Type B pancreatic cell (in vitro differentiated cells): ENCODE data around the gene NPAS3. TPM values are rescaled to one million over a fixed set of nuclear protein-coding genes. Genes with fewer than 3 reads are reported as not detected.

ENCODE experiments used
- DNase-seq: peaks from one replicate; pipeline ENCODE4 v3.0.0; 2021; ENCODE audit warnings: mixed read lengths; ENCODE audit not compliant: unreplicated experiment; ENCODE audit errors: extremely low spot score
- H3K27ac Mint-ChIP-seq: 2 replicates; pipeline ENCODE4 v1.8.0; 2021; ENCODE audit warnings: mild to moderate bottlenecking, mixed read lengths
- H3K27me3 Mint-ChIP-seq: 2 replicates; pipeline ENCODE4 v1.8.0; 2021; ENCODE audit warnings: mixed read lengths
- H3K36me3 Mint-ChIP-seq: 2 replicates; pipeline ENCODE4 v1.8.0; 2021; ENCODE audit warnings: mixed read lengths
- H3K4me1 Mint-ChIP-seq: one replicate; pipeline ENCODE4 v1.8.0; 2021; ENCODE audit warnings: mixed read lengths; ENCODE audit not compliant: unreplicated experiment
- H3K4me3 Mint-ChIP-seq: 2 replicates; pipeline ENCODE4 v1.8.0; 2021; ENCODE audit warnings: mild to moderate bottlenecking, mixed read lengths
- H3K9me3 Mint-ChIP-seq: 2 replicates; pipeline ENCODE4 v1.8.0; 2021; ENCODE audit warnings: mixed read lengths
- CTCF ChIP-seq: fragments of 200-600 bp; sonication (generic); conservative IDR thresholded peaks from 2 replicates; pipeline ENCODE4 v1.5.0; 2021; ENCODE audit warnings: antibody characterized with exemption, mild to moderate bottlenecking
- total RNA-seq: library from RNA; stranded (reverse); gene quantifications from 2 replicates; pipeline ENCODE4 v1.2.1, GENCODE V29; 2021; ENCODE audit warnings: low replicate concordance

Gene NPAS3
- total RNA-seq, 1 donor from 2014 or later: 8.7 TPM

- Mint-ChIP-seq H3K27me3 (no peaks in the 10 kb centered on the region), H3K4me1 (peaks cover 4% of the 10 kb centered on the region), H3K36me3 (no peaks in the 10 kb centered on the region), H3K4me3 (no peak overlapping the region), H3K9me3 (no peaks in the 10 kb centered on the region), H3K27ac (no peak overlapping the region)
- DNase-seq: no peak
- TF ChIP-seq CTCF: no peak
Measured at GRCh38 chr14:33030386-33030785, 91.7 kb downstream of the NPAS3 start.

GRCh38 chr14:33035416-33036194, 96.9 kb downstream of the NPAS3 start:
- Mint-ChIP-seq H3K36me3 (no peaks in the 10 kb centered on the region), H3K27me3 (no peaks in the 10 kb centered on the region), H3K4me3 (no peak overlapping the region), H3K27ac (no peak overlapping the region), H3K9me3 (no peaks in the 10 kb centered on the region), H3K4me1 (peaks cover 16% of the 10 kb centered on the region)
- DNase-seq: no peak
- no peak for TF ChIP-seq CTCF

- no peak overlapping the region for H3K4me3 Mint-ChIP-seq
- no peak for TF ChIP-seq CTCF
- H3K27me3 Mint-ChIP-seq: no peaks in the 10 kb centered on the region
- H3K27ac Mint-ChIP-seq: no peak overlapping the region
- peaks cover 16% of the 10 kb centered on the region for H3K4me1 Mint-ChIP-seq
- no peaks in the 10 kb centered on the region for H3K9me3 Mint-ChIP-seq
- DNase-seq: no peak
- no peaks in the 10 kb centered on the region for H3K36me3 Mint-ChIP-seq
Measured at GRCh38 chr14:33039311-33039710, 100.6 kb downstream of the NPAS3 start.

GRCh38 chr14:33040372-33041140, 101.9 kb downstream of the NPAS3 start:
- Mint-ChIP-seq H3K36me3 (no peaks in the 10 kb centered on the region), H3K27me3 (no peaks in the 10 kb centered on the region), H3K4me1 (peaks cover 16% of the 10 kb centered on the region), H3K4me3 (no peak overlapping the region), H3K9me3 (peaks cover 7% of the 10 kb centered on the region), H3K27ac (no peak overlapping the region)
- no peak for DNase-seq
- no peak for TF ChIP-seq CTCF

- DNase-seq: no peak
- Mint-ChIP-seq H3K9me3 (peaks cover 13% of the 10 kb centered on the region), H3K4me3 (no peak overlapping the region), H3K27me3 (no peaks in the 10 kb centered on the region), H3K27ac (no peak overlapping the region), H3K4me1 (peaks cover 16% of the 10 kb centered on the region), H3K36me3 (no peaks in the 10 kb centered on the region)
- no peak for TF ChIP-seq CTCF
Measured at GRCh38 chr14:33042591-33042990, 103.9 kb downstream of the NPAS3 start.
